H1 (cell line): Measurements from ENCODE around the gene SLC9B2. TPM values are rescaled to one million over a fixed set of nuclear protein-coding genes. Genes with fewer than 3 reads are reported as not detected.

Experiments
- CTCF ChIA-PET: fragments of 300-600 bp; sonication (Branson Sonifier 250); formaldehyde crosslinking; loops from one replicate; lab custom pipeline; 2021; ENCODE audit not compliant: partially characterized antibody; lab: Charles Lee
- POLR2A ChIA-PET: fragments of 300-600 bp; sonication (Branson Sonifier 250); formaldehyde crosslinking; loops from one replicate; lab custom pipeline; 2021; ENCODE audit warnings: inconsistent platforms; ENCODE audit not compliant: partially characterized antibody; lab: Charles Lee
- DNase-seq, 2 experiments: peaks; one replicate each; pipeline versions ENCODE4 v3.0.0 to v3.0.0-alpha.2; 2010 to 2022; ENCODE audit warnings: low spot score in 2 of 2, low read depth in 1 of 2, mixed read lengths in 1 of 2
- FAIRE-seq: peaks from 2 replicates; lab custom pipeline; 2011; peaks lifted over from hg19 to GRCh38; lab: Jason Lieb, UNC
- H2AFZ ChIP-seq: 2 replicates; pipeline ENCODE4 v1.8.1; 2012; ENCODE audit warnings: low read length, inconsistent platforms
- H2AK5ac ChIP-seq: 2 replicates; pipeline ENCODE4 v1.6.1; 2013; ENCODE audit warnings: low read depth, low read length
- H2BK120ac ChIP-seq: replicated peaks from 2 replicates; pipeline ENCODE3; 2013; ENCODE audit warnings: low read depth, low read length, inconsistent platforms
- H2BK12ac ChIP-seq: 2 replicates; pipeline ENCODE4 v1.6.1; 2013; ENCODE audit warnings: low read depth, low read length
- H2BK15ac ChIP-seq: 2 replicates; pipeline ENCODE4 v1.6.1; 2013; ENCODE audit warnings: low read length
- H2BK20ac ChIP-seq: 2 replicates; pipeline ENCODE4 v1.6.1; 2013; ENCODE audit warnings: low read length
- H2BK5ac ChIP-seq: 2 replicates; pipeline ENCODE4 v1.6.1; 2013; ENCODE audit warnings: low read depth, low read length
- H3K14ac ChIP-seq: 2 replicates; pipeline ENCODE4 v1.6.1; 2013; ENCODE audit warnings: inconsistent platforms; ENCODE audit not compliant: insufficient read length
- H3K18ac ChIP-seq: 2 replicates; pipeline ENCODE4 v1.6.1; 2013; ENCODE audit warnings: low read length; ENCODE audit errors: extremely low read depth
- H3K23ac ChIP-seq: 2 replicates; pipeline ENCODE4 v1.6.1; 2013; ENCODE audit warnings: inconsistent platforms; ENCODE audit not compliant: insufficient read length
- H3K23me2 ChIP-seq: 2 replicates; pipeline ENCODE4 v1.6.1; 2013; ENCODE audit warnings: low read depth, low read length
- H3K27ac ChIP-seq: 2 replicates; pipeline ENCODE4 v1.6.1; 2011; ENCODE audit warnings: low read depth, low read length, inconsistent platforms
- H3K27me3 ChIP-seq, 4 experiments: replicated peaks in 1 of 4; 1 replicate in 1 of 4; 2 replicates in 3 of 4; pipeline versions ENCODE4 v1.6.1 to v1.8.1; 2011 to 2013; ENCODE audit warnings: low read length in 3 of 4, mild to moderate bottlenecking in 3 of 4, inconsistent platforms in 2 of 4, mixed read lengths in 2 of 4, moderate library complexity in 1 of 4; ENCODE audit not compliant: control insufficient read depth in 3 of 4, insufficient read depth in 3 of 4; ENCODE audit errors: extremely low read depth in 1 of 4
- H3K36me3 ChIP-seq, 4 experiments: 2 replicates each; pipeline versions ENCODE4 v1.6.1 to v1.8.1; 2011 to 2013; ENCODE audit warnings: mild to moderate bottlenecking in 4 of 4, low read length in 3 of 4, moderate library complexity in 2 of 4, control low read depth in 1 of 4, inconsistent platforms in 1 of 4; ENCODE audit not compliant: insufficient read depth in 4 of 4, control insufficient read depth in 2 of 4
- H3K4ac ChIP-seq: replicated peaks from 2 replicates; pipeline ENCODE3; 2013; ENCODE audit warnings: low read length, low read depth, mixed read lengths, inconsistent platforms; ENCODE audit not compliant: insufficient read length
- H3K4me1 ChIP-seq, 4 experiments: replicated peaks in 1 of 4; 1 replicate in 1 of 4; 2 replicates in 3 of 4; pipeline versions ENCODE4 v1.6.1 to v1.8.1; 2011 to 2013; ENCODE audit warnings: low read length in 3 of 4, inconsistent platforms in 2 of 4, mixed read lengths in 1 of 4; ENCODE audit not compliant: insufficient read depth in 4 of 4, control insufficient read depth in 3 of 4
- H3K4me2 ChIP-seq, 2 experiments: 2 replicates each; pipeline versions ENCODE4 v1.6.1 to v1.8.1; 2011 to 2013; ENCODE audit warnings: low read depth in 2 of 2, low read length in 2 of 2, control low read depth in 1 of 2, inconsistent platforms in 1 of 2, mild to moderate bottlenecking in 1 of 2; ENCODE audit not compliant: insufficient read depth in 1 of 2
- H3K4me3 ChIP-seq, 4 experiments: fragments of 200-600, 300-600 bp in 1 of 4; sonication (generic), shearing (Covaris generic), sonication (Bioruptor Twin) in 1 of 4; 2 replicates each; pipeline versions ENCODE4 v1.5.1 to v1.8.1; 2011 to 2016; ENCODE audit warnings: low read length in 4 of 4, low read depth in 3 of 4, control low read depth in 2 of 4, inconsistent platforms in 2 of 4, mild to moderate bottlenecking in 2 of 4, mixed read lengths in 1 of 4, moderate library complexity in 1 of 4; ENCODE audit not compliant: insufficient read depth in 2 of 4; ENCODE audit errors: extremely low read depth in 1 of 4
- H3K56ac ChIP-seq: replicated peaks from 2 replicates; pipeline ENCODE3; 2013; ENCODE audit warnings: low read depth, mild to moderate bottlenecking, mixed read lengths, low read length, inconsistent platforms; ENCODE audit not compliant: insufficient read length
- H3K79me1 ChIP-seq: 2 replicates; pipeline ENCODE4 v1.6.1; 2013; ENCODE audit warnings: low read depth, low read length, control low read depth
- H3K79me2 ChIP-seq, 2 experiments: 2 replicates each; pipeline versions ENCODE4 v1.6.1 to v1.8.1; 2012 to 2013; ENCODE audit warnings: low read length in 2 of 2, mild to moderate bottlenecking in 2 of 2, inconsistent platforms in 1 of 2; ENCODE audit not compliant: insufficient read depth in 2 of 2, control insufficient read depth in 1 of 2
- H3K9ac ChIP-seq, 4 experiments: replicated peaks in 1 of 4; 1 replicate in 1 of 4; 2 replicates in 3 of 4; pipeline versions ENCODE4 v1.6.1 to v1.8.1; 2011 to 2013; ENCODE audit warnings: low read depth in 3 of 4, low read length in 3 of 4, control low read depth in 2 of 4, mild to moderate bottlenecking in 2 of 4, moderate library complexity in 2 of 4, inconsistent platforms in 1 of 4; ENCODE audit errors: extremely low read depth in 1 of 4
- H3K9me3 ChIP-seq, 2 experiments: 2 replicates each; pipeline versions ENCODE4 v1.6.1 to v1.8.1; 2012 to 2013; ENCODE audit warnings: mild to moderate bottlenecking in 2 of 2, moderate library complexity in 2 of 2, control low read depth in 1 of 2, inconsistent platforms in 1 of 2, low read depth in 1 of 2, low read length in 1 of 2, mixed read lengths in 1 of 2; ENCODE audit not compliant: insufficient read depth in 2 of 2
- H4K20me1 ChIP-seq, 2 experiments: replicated peaks in 1 of 2; 2 replicates each; pipeline versions ENCODE3 to v1.8.1; 2011 to 2013; ENCODE audit warnings: inconsistent platforms in 2 of 2, low read length in 2 of 2, mild to moderate bottlenecking in 1 of 2; ENCODE audit not compliant: insufficient read depth in 2 of 2, control insufficient read depth in 1 of 2
- H4K5ac ChIP-seq: 2 replicates; pipeline ENCODE4 v1.6.1; 2013; ENCODE audit warnings: low read length, low read depth, mixed read lengths, inconsistent platforms; ENCODE audit not compliant: insufficient read length
- H4K8ac ChIP-seq: 2 replicates; pipeline ENCODE4 v1.8.0; 2013; ENCODE audit warnings: mild to moderate bottlenecking, moderate library complexity, low read length, inconsistent platforms; ENCODE audit not compliant: insufficient read depth; ENCODE audit errors: extremely low read depth
- H4K91ac ChIP-seq: replicated peaks from 2 replicates; pipeline ENCODE3; 2013; ENCODE audit warnings: low read length, mixed read lengths, inconsistent platforms; ENCODE audit not compliant: insufficient read length
- CEBPB ChIP-seq: IDR thresholded peaks from 2 replicates; pipeline ENCODE4 v1.6.1; 2012; ENCODE audit warnings: low read depth, low read length
- CREB1 ChIP-seq: IDR thresholded peaks from 2 replicates; pipeline ENCODE4 v1.6.1; 2012; ENCODE audit warnings: inconsistent platforms
- CTBP2 ChIP-seq: IDR thresholded peaks from 2 replicates; pipeline ENCODE4 v1.7.0; 2011; ENCODE audit warnings: borderline replicate concordance, mild to moderate bottlenecking, moderate library complexity, mixed read lengths, low read length; ENCODE audit not compliant: insufficient read depth, insufficient read length
- CTCF ChIP-seq, 3 experiments: IDR thresholded peaks; 1 replicate in 2 of 3; 2 replicates in 1 of 3; pipeline versions ENCODE4 v1.5.1 to v1.6.1; 2011; ENCODE audit warnings: low read length in 3 of 3, mild to moderate bottlenecking in 3 of 3, inconsistent platforms in 2 of 3, low read depth in 1 of 3, moderate library complexity in 1 of 3; ENCODE audit not compliant: insufficient read depth in 1 of 3; ENCODE audit errors: control extremely low read depth in 1 of 3
- KDM5A ChIP-seq: fragments of 200-600 bp; IDR thresholded peaks from 2 replicates; pipeline ENCODE4 v1.7.1; 2012; ENCODE audit warnings: mild to moderate bottlenecking, low read length, inconsistent platforms, mixed read lengths
- PHF8 ChIP-seq: fragments of 200-600 bp; sonication (generic); conservative IDR thresholded peaks from 2 replicates; pipeline ENCODE4 v1.7.1; 2012; ENCODE audit warnings: low read depth, mild to moderate bottlenecking, inconsistent platforms, low read length, moderate library complexity
- RNF2 ChIP-seq: fragments of 200-900, 300-1000 bp; sonication (generic); IDR thresholded peaks from 2 replicates; pipeline ENCODE4 v1.7.1; 2016; ENCODE audit warnings: borderline replicate concordance, low read depth, mild to moderate bottlenecking, antibody characterized with exemption, low read length; ENCODE audit not compliant: poor library complexity, severe bottlenecking; ENCODE audit errors: missing control alignments
- TBP ChIP-seq: IDR thresholded peaks from 2 replicates; pipeline ENCODE4 v1.6.1; 2011; ENCODE audit warnings: low read depth, low read length, improper control_type of control experiment
- WGBS, 2 experiments: shearing (Covaris generic) in 1 of 2; methylation state at CpG; one replicate each; pipeline versions ENCODE4 v1.1.6 to v1.1.7; 2013 to 2015; ENCODE audit warnings: low lambda C conversion rate in 2 of 2, mixed read lengths in 2 of 2, inconsistent platforms in 1 of 2, low coverage in 1 of 2, missing lambda C conversion rate in 1 of 2; ENCODE audit not compliant: insufficient replicate concordance in 2 of 2, insufficient coverage in 1 of 2, insufficient read length in 1 of 2; ENCODE audit errors: extremely low coverage in 1 of 2, missing lambda C conversion rate in 1 of 2; 5-methylcytosine and 5-hydroxymethylcytosine counted together
- polyA plus RNA-seq, 7 experiments: library from polyadenylated mRNA; depleted of rRNA in 3 of 7; stranded (reverse) in 5 of 7; unstranded in 2 of 7; fragments of >200 nt in 5 of 7; fragments of 200-250 nt in 2 of 7; gene quantifications; 1 replicate in 5 of 7; 2 replicates in 1 of 7; 4 replicates in 1 of 7; pipeline versions ENCODE4 v1.2.1 to v1.2.3, GENCODE V29; 2011 to 2013; ENCODE audit warnings: missing spikeins in 2 of 7, mixed read lengths in 2 of 7
- total RNA-seq: library from RNA; stranded (reverse); fragmentation: NEBNext Ultra II Directional; extraction: Animal tissue kit (Norgen Biotek cat#: 25700); gene quantifications from 2 replicates; pipeline ENCODE4 v1.2.1, GENCODE V29; 2021

SLC9B2 gene
- total and polyA plus RNA-seq, 2 of the 8 experiments (the other 6 are each of a cell fraction or from before 2014, with no cell fraction given), result 3.2 to 5.2 TPM

GRCh38 chr4:102988429-102989020 is 88.0 kb downstream of the SLC9B2 start:
- H3K4me2 ChIP-seq, result no peak overlapping the region
- H2BK5ac ChIP-seq, result no peak overlapping the region
- no peak overlapping the region for H4K5ac ChIP-seq
- H3K79me1 ChIP-seq, result no peaks in the 10 kb centered on the region
- H4K91ac ChIP-seq, result no peak overlapping the region
- H2BK120ac ChIP-seq, result no peak overlapping the region
- no peak overlapping the region for H3K9ac ChIP-seq
- FAIRE-seq, result no peak
- H2BK20ac ChIP-seq, result no peak overlapping the region
- no peaks in the 10 kb centered on the region for H4K20me1 ChIP-seq
- H2AFZ ChIP-seq, result no peak overlapping the region
- CTCF ChIA-PET, result interaction anchor here (0.9 kb wide), 1 partner anchor 8 kb away, joined by 3 read pairs; no protein-coding TSS in a partner anchor
- no peaks in the 10 kb centered on the region for H3K23me2 ChIP-seq
- TF ChIP-seq PHF8 (no peak), TBP (no peak), CREB1 (no peak), RNF2 (no peak), KDM5A (no peak), CTBP2 (no peak), CTCF (IDR thresholded peaks at IDR 0.05; ENCODE audit: control extremely low read depth in 1 of 3, insufficient read depth in 1 of 3, low read depth in 1 of 3, low read length in 3 of 3) (no peak), CEBPB (no peak)
- no peak overlapping the region for H2BK15ac ChIP-seq
- no peaks in the 10 kb centered on the region for H3K4me1 ChIP-seq
- no peak for DNase-seq
- no peak overlapping the region for H3K56ac ChIP-seq
- POLR2A ChIA-PET, result no interaction called here
- H3K79me2 ChIP-seq, result no peaks in the 10 kb centered on the region
- H3K27me3 ChIP-seq, result no peaks in the 10 kb centered on the region
- H2AK5ac ChIP-seq, result no peak overlapping the region
- H3K18ac ChIP-seq, result no peak overlapping the region
- H3K36me3 ChIP-seq, result no peaks in the 10 kb centered on the region
- H3K4me3 ChIP-seq, result no peak overlapping the region
- H3K4ac ChIP-seq, result no peak overlapping the region
- no peak overlapping the region for H4K8ac ChIP-seq
- no peak overlapping the region for H3K23ac ChIP-seq
- no peak overlapping the region for H2BK12ac ChIP-seq
- H3K27ac ChIP-seq, result no peak overlapping the region
- peaks cover 9% of the 10 kb centered on the region in 2 experiments; a peak in 3 of 4 replicates for H3K9me3 ChIP-seq
- 86% methylated on average over 1 of the region's 1 CpG; no CpG with 5 or more reads in 1 of the 2 experiments for WGBS, 2 experiments
- H3K14ac ChIP-seq, result no peak overlapping the region
